HL-60 (cell line): ENCODE data around the gene PRKAR1B.

Experiments used
- GABPA ChIP-seq: IDR thresholded peaks from 2 replicates; pipeline ENCODE4 v1.6.1; 2012; ENCODE audit warnings: low read depth
- TF ChIP-seq, protein P1 (sequence below): IDR thresholded peaks from one replicate; pipeline ENCODE4 v1.5.1; 2011; ENCODE audit warnings: low read length, control low read depth, inconsistent platforms; ENCODE audit not compliant: insufficient read depth

DNA sequence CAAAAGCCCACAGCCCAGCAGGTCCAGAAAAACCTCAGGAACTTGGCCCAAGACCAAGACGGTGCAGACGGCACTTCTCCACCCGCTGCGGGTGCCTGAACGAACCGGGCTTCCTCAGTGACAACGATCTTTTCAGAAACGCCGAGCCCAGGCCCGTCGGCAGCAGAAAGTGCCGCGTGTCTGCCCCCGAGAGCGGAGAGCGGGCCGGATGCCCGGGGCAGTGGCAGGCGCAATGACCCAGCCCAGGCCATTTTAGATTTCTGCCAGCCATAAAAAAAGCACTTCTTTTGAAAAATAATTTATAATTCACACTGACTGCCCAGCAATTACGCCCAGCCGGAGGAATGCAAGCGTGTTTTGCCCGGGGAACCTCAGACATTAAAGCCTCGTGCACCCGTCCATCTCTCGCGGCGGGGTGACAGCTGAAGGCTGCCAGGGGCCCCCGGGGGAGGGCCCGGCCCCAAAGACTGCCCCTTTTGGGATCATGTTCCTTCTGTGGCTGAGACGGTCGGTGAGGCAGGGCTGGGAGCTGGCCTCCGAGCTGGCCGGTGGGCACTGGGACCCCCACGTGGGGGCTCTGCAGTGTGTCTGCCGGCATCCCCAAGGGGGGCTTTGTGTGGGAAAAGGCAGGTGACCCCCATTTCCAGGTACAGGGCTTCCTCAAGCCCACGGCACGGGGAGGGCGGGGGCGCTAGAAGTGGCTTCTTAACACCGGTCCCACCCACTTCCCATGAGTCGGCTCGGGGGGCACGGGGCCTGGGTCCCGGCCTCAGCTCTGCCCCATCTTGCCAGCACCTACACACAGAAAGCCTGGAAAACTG is 136.1 kb downstream of the PRKAR1B start:
- TF ChIP-seq, protein P1, sequence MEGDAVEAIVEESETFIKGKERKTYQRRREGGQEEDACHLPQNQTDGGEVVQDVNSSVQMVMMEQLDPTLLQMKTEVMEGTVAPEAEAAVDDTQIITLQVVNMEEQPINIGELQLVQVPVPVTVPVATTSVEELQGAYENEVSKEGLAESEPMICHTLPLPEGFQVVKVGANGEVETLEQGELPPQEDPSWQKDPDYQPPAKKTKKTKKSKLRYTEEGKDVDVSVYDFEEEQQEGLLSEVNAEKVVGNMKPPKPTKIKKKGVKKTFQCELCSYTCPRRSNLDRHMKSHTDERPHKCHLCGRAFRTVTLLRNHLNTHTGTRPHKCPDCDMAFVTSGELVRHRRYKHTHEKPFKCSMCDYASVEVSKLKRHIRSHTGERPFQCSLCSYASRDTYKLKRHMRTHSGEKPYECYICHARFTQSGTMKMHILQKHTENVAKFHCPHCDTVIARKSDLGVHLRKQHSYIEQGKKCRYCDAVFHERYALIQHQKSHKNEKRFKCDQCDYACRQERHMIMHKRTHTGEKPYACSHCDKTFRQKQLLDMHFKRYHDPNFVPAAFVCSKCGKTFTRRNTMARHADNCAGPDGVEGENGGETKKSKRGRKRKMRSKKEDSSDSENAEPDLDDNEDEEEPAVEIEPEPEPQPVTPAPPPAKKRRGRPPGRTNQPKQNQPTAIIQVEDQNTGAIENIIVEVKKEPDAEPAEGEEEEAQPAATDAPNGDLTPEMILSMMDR = no peak
- no peak for TF ChIP-seq GABPA
